ES-I3 (cell line): ENCODE data around the gene MARS1.
"Not testable (repeated sequence)": the region's sequence is repeated elsewhere in the genome, so short reads cannot be mapped to it uniquely, and the experiment has no call there.

Experiments used
- H3K36me3 ChIP-seq: 2 replicates; pipeline ENCODE4 v1.6.1; 2013; ENCODE audit warnings: mild to moderate bottlenecking, low read length, control low read depth, moderate library complexity; ENCODE audit not compliant: insufficient read depth
- H3K4me1 ChIP-seq: 2 replicates; pipeline ENCODE4 v1.6.1; 2013; ENCODE audit warnings: mild to moderate bottlenecking, control low read depth, low read length; ENCODE audit not compliant: insufficient read depth
- H3K9ac ChIP-seq: 2 replicates; pipeline ENCODE4 v1.6.1; 2013; ENCODE audit warnings: low read depth, mild to moderate bottlenecking, low read length, moderate library complexity
- H3K9me3 ChIP-seq: 2 replicates; pipeline ENCODE4 v1.6.1; 2013; ENCODE audit warnings: mild to moderate bottlenecking, low read length, moderate library complexity; ENCODE audit not compliant: control insufficient read depth, insufficient read depth

The MARS1 gene

GRCh38 chr12:57507796-57508195 lies 19.9 kb downstream of the MARS1 start:
- H3K9ac ChIP-seq, H3K4me1 ChIP-seq, H3K9me3 ChIP-seq: not testable (repeated sequence)
- H3K36me3 ChIP-seq, result peaks cover 45% of the 10 kb centered on the region

DNA sequence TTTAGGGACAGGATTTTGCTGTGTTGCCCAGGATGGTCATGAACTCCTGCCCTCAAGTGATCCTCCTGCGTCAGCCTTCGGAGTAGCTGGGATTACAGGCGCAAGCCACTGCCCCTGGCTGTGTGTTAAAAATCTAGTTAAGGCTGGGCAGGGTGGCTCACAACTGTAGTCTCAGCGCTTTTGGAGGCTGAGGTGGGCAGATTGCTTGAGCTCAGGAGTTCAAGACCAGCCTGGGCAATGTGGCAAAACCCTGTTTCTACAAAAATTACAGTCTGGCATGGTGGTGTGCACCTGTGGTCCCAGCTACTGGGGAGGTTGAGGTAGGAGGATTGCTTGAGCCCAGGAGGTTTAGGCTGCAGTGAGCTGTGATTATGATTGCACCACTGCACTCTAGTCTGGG lies 23.3 kb downstream of the MARS1 start:
- H3K4me1 ChIP-seq, result no peaks in the 10 kb centered on the region
- H3K9me3 ChIP-seq, result no peaks in the 10 kb centered on the region
- no peak overlapping the region for H3K9ac ChIP-seq
- H3K36me3 ChIP-seq, result peaks cover 57% of the 10 kb centered on the region

DNA sequence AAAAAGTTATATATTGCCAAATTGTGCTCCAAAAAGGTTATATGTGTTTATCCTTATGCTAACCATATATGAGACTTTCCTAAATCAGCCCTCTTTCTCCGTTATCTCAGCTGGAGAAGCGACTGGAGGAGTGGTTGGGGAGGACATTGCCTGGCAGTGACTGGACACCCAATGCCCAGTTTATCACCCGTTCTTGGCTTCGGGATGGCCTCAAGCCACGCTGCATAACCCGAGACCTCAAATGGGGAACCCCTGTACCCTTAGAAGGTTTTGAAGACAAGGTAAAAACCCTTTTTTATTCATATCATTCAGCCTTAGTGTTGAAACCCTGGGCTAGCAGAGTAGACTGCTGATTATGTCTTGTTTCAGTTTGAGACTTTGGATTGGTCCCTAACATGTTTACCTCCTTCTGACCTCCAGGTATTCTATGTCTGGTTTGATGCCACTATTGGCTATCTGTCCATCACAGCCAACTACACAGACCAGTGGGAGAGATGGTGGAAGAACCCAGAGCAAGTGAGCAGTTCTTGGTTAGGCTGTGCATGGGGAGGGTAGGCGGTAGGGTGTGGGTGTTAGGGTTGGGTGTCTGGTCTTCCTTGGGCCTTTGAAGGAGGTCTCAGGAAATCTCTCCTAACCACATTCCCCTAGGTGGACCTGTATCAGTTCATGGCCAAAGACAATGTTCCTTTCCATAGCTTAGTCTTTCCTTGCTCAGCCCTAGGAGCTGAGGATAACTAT lies 23.9 kb downstream of the MARS1 start:
- no peaks in the 10 kb centered on the region for H3K9me3 ChIP-seq
- H3K36me3 ChIP-seq, result peaks cover 57% of the 10 kb centered on the region

GRCh38 chr12:57512665-57513064 lies 24.8 kb downstream of the MARS1 start:
- Histone ChIP-seq H3K9ac (no peak overlapping the region), H3K36me3 (peaks cover 66% of the 10 kb centered on the region), H3K9me3 (no peaks in the 10 kb centered on the region), H3K4me1 (no peaks in the 10 kb centered on the region)

More for the DNA sequence above, 23.9 kb downstream of the MARS1 start:
- H3K9ac ChIP-seq, result no peak overlapping the region
- H3K4me1 ChIP-seq, result no peaks in the 10 kb centered on the region

DNA sequence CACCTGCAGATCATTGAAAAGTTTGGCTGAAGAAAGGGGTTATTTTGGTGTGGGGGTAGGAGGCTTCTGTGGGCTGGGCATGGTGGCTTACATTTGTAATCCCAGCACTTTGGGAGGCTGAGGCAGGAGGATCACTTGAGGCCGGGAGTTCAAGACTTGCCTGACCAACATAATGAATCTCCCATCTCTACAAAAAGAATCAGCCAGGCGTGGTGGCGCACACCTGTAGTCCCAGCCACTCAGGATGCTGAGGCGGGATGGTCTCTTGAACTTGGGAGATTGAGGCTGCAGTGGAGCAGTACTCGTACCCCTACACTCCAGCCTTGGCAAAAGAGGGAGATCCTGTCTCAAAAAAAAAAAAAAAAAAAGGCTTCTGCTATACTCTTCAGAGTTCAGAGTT lies 25.4 kb downstream of the MARS1 start:
- Histone ChIP-seq H3K9me3 (no peaks in the 10 kb centered on the region), H3K9ac (no peak overlapping the region), H3K4me1 (no peaks in the 10 kb centered on the region), H3K36me3 (peaks cover 70% of the 10 kb centered on the region)

DNA sequence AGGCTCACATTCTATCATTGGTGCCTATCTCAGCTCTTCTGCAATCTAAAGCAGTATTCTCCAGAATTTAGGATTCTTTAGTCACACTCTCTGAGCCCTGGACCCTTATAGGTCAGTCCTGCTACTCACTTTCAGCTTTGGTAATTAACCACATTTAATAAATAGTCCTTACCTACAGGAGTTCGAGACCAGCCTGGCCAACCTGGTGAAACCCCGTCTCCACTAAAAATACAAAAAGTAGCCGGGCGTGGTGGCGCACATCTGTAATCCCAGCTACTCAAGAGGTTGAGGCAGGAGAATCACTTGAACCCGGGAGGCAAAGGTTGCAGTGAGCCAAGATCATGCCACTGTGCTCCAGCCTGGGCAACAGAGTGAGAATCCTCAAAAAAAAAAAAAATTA lies 25.8 kb downstream of the MARS1 start:
- H3K36me3 ChIP-seq, result peaks cover 73% of the 10 kb centered on the region
- not testable (repeated sequence) for H3K9ac ChIP-seq, H3K9me3 ChIP-seq, H3K4me1 ChIP-seq

DNA sequence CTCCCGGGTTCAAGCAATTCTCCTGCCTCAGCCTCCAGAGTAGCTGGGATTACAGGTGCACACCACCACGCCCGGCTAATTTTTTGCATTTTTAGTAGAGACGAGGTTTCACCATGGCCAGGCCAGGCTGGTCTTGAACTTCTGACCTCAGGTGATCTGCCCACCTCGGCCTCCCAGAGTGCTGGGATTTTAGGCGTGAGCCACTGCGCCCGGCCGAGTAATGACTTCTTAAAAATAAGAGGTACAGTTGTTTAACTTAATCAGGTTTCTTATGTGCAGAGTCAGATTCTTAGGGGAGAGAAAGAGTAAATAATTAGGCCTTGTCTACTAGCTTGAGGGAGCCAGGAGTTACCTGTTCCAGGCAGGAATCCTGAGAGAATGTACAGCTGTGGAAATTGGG lies 26.4 kb downstream of the MARS1 start:
- H3K4me1 ChIP-seq, H3K9ac ChIP-seq, H3K9me3 ChIP-seq: not testable (repeated sequence)
- peaks cover 73% of the 10 kb centered on the region for H3K36me3 ChIP-seq

DNA sequence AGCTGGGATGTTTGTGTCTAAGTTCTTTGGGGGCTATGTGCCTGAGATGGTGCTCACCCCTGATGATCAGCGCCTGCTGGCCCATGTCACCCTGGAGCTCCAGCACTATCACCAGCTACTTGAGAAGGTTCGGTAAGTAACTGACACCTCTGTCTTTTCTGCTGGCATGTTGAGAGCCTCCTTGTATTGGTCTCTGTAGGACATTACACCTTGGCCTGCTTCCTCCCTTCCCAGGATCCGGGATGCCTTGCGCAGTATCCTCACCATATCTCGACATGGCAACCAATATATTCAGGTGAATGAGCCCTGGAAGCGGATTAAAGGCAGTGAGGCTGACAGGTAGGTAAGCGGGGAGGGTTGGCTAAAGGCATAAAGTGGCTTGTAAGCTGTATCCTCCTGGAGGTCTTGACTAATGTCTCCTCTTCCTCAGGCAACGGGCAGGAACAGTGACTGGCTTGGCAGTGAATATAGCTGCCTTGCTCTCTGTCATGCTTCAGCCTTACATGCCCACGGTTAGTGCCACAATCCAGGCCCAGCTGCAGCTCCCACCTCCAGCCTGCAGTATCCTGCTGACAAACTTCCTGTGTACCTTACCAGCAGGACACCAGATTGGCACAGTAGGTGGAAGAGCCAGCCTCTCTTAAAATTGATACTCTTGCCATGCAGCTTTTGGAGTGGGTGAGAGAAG lies 27.0 kb downstream of the MARS1 start:
- H3K9me3 ChIP-seq, result no peaks in the 10 kb centered on the region
- peaks cover 73% of the 10 kb centered on the region for H3K36me3 ChIP-seq
- H3K9ac ChIP-seq, result no peak overlapping the region
- no peaks in the 10 kb centered on the region for H3K4me1 ChIP-seq

DNA sequence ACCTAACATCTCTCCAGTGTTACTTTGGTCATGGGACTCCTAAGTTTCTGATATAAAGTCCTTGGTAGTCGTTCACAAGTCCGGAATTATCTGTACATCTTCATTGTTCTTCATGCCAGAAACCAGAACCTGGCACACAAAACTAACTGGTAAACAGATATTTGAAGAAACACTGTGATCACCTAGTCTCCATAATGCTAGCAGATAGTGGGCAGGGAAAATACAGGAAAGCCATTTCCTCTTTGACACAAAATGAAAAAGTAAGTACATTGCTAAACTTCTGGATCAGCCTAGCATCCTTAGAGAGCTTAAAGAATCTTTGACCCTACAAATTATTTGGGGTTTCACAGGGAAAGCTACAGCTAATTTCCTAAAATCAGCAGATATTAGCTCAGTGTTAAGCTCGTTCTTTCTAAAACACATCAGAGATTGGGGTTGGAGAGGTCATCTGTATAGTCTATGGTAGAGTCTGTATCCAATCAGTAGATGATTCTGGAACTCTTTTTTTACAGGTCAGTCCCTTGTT lies 27.6 kb downstream of the MARS1 start:
- no peaks in the 10 kb centered on the region for H3K9me3 ChIP-seq
- H3K9ac ChIP-seq, result no peak overlapping the region
- no peaks in the 10 kb centered on the region for H3K4me1 ChIP-seq
- H3K36me3 ChIP-seq, result peaks cover 67% of the 10 kb centered on the region

- H3K9ac ChIP-seq, result no peak overlapping the region
- H3K4me1 ChIP-seq, result no peaks in the 10 kb centered on the region
- H3K9me3 ChIP-seq, result no peaks in the 10 kb centered on the region
- H3K36me3 ChIP-seq, result peaks cover 65% of the 10 kb centered on the region
Measured at GRCh38 chr12:57515934-57516541, 28.2 kb downstream of the MARS1 start.

DNA sequence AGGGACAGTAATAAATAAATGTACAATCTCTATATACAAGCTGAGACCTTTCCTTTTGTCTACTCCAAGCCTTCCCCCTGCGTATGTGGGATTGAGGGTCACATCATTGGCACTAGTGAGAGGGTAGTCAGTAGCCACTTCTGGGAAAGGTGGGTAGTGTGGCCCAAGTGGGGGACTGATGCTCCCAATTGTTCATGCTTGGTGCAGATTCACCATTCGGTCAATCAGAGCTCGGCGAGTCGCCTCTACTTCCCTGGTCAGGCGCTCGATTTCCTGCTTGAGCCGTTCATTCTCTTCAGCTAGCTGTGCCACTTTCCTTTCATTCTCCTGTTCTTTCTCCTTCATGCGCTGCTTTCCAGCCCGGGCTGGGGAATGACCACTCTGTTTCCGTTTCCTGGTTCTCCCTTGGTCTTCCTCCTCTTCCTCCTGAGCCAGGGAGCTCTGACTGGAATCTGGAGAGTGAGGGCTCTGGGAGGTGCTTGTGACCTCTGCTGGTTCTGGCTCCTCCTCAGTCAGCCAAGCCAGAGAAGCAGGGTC lies 28.8 kb downstream of the MARS1 start:
- Histone ChIP-seq H3K36me3 (peaks cover 63% of the 10 kb centered on the region), H3K9me3 (no peaks in the 10 kb centered on the region), H3K4me1 (no peaks in the 10 kb centered on the region), H3K9ac (no peak overlapping the region)

- Histone ChIP-seq H3K9me3 (no peaks in the 10 kb centered on the region), H3K4me1 (no peaks in the 10 kb centered on the region), H3K9ac (no peak overlapping the region), H3K36me3 (peaks cover 58% of the 10 kb centered on the region)
Measured at GRCh38 chr12:57517187-57517586, 29.3 kb downstream of the MARS1 start.

DNA sequence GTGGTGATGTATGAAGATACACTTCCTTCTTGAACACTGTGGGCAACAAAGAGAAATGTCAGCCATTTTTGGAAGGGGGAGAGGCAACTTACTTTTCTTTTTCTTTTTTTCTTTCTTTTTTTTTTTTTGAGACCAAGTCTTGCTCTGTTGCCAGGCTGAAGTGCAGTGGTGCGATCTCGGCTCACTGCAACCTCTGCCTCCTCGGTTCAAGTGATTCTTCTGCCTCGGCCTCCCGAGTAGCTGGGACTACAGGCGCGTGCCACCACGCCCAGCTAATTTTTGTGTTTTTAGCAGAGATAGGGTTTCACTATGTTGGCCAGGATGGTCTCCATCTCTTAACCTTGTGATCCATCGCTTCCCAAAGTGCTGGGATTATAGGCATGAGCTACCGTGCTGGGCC lies 29.9 kb downstream of the MARS1 start:
- H3K9me3 ChIP-seq, H3K4me1 ChIP-seq: not testable (repeated sequence)
- peaks cover 53% of the 10 kb centered on the region for H3K36me3 ChIP-seq
- 0 out of 2 replicates have a peak overlapping the region, but pooled peaks have one; percentile 5 for H3K9ac ChIP-seq

DNA sequence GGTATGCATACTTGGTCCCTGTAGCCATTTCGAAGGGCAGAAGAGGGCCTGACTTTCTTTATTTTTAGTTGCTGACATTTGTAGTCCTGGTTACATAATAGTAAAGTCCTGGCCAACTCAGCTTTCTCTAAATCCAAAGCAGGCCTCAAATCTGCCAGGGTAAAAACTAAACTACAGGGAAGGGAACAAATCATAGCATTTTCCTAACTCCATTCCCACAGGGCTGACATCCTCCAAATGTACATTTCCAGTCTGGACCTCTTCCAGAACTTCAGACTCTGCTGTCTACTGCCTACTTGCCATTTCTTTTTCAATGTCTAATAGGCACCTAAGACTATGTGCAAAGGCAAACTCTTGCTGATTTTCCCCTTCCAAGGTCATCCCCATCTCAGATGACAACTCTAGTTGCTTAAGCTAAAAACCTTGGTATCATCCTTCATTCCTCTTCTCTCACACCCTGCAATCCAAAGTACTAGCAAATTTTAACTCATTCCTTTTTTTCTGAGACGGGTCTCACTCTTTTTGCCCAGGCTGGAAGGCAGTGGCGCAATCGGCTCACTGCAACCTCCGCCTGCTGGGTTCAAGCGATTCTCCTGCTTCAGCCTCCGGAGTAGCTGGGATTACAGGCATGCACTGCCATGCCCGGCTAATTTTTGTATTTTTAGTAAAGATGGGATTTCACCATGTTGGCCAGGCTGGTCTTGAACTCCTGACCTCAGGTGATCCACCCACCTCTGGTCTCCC lies 30.5 kb downstream of the MARS1 start:
- H3K36me3 ChIP-seq, result peaks cover 48% of the 10 kb centered on the region
- H3K9ac ChIP-seq, result 0 out of 2 replicates have a peak overlapping the region, but pooled peaks have one; percentile 5
- H3K9me3 ChIP-seq, result no peaks in the 10 kb centered on the region
- H3K4me1 ChIP-seq, result no peaks in the 10 kb centered on the region
